HG03439 (cell line): ENCODE data around the gene MROH7.

Source experiments
- ATAC-seq: cut with Tn5 transposase; IDR thresholded peaks from one replicate; pipeline ENCODE4 v1.9.1; 2021; ENCODE audit warnings: mild to moderate bottlenecking, moderate library complexity; ENCODE audit not compliant: unreplicated experiment

Gene MROH7

GRCh38 chr1:54640863-54641836 lies at the start of gene MROH7:
MROH7 (plus strand) TSS chr1:54641786; CDS start chr1:54652927, 11,141 bp downstream.
- ATAC-seq: no peak

- ATAC-seq: no peak
Measured at GRCh38 chr1:54593571-54594160, 47.9 kb upstream of the MROH7 start.

- no peak for ATAC-seq
Measured at GRCh38 chr1:54594463-54594862, 47.1 kb upstream of the MROH7 start.

GRCh38 chr1:54595956-54596498 lies 45.6 kb upstream of the MROH7 start:
- no peak for ATAC-seq

GRCh38 chr1:54596756-54597155 lies 44.8 kb upstream of the MROH7 start:
- ATAC-seq: no peak

- ATAC-seq: no peak
Measured at GRCh38 chr1:54597455-54598030, 44.0 kb upstream of the MROH7 start.

GRCh38 chr1:54599211-54599823 lies 42.3 kb upstream of the MROH7 start:
- ATAC-seq: no peak

GRCh38 chr1:54600947-54601721 lies 40.5 kb upstream of the MROH7 start:
- no peak for ATAC-seq

- ATAC-seq: no peak
Measured at GRCh38 chr1:54601730-54602129, 39.9 kb upstream of the MROH7 start.

GRCh38 chr1:54602554-54602953 lies 39.0 kb upstream of the MROH7 start:
- ATAC-seq: no peak

GRCh38 chr1:54603241-54603640 lies 38.3 kb upstream of the MROH7 start:
- ATAC-seq: no peak

GRCh38 chr1:54604051-54604450 lies 37.5 kb upstream of the MROH7 start:
- no peak for ATAC-seq

GRCh38 chr1:54604572-54605370 lies 36.8 kb upstream of the MROH7 start:
- ATAC-seq: no peak

- ATAC-seq: no peak
Measured at GRCh38 chr1:54606096-54606989, 35.2 kb upstream of the MROH7 start.

- ATAC-seq: no peak
Measured at GRCh38 chr1:54606990-54607325, 34.6 kb upstream of the MROH7 start.

GRCh38 chr1:54607821-54608565 lies 33.6 kb upstream of the MROH7 start:
- no peak for ATAC-seq

GRCh38 chr1:54608566-54609230 lies 32.9 kb upstream of the MROH7 start:
- no peak for ATAC-seq
